SH-SY5Y (cell line): ENCODE data around the gene CACNA1B.

Experiments used
- GATA2 ChIP-seq: IDR thresholded peaks from 2 replicates; pipeline ENCODE4 v1.6.1; 2011; ENCODE audit warnings: mild to moderate bottlenecking, low read depth, low read length
- GATA3 ChIP-seq: IDR thresholded peaks from 2 replicates; pipeline ENCODE4 v1.6.1; 2011; ENCODE audit warnings: low read depth, mild to moderate bottlenecking, low read length, moderate library complexity

GRCh38 chr9:138115506-138115905 is 237.9 kb downstream of the CACNA1B start:
- no peak for TF ChIP-seq GATA2
- no peak for TF ChIP-seq GATA3
